HG02970 (cell line): ENCODE measurements around the gene STMN3.
"Not testable (repeated sequence)": the region's sequence is repeated elsewhere in the genome, so short reads cannot be mapped to it uniquely, and the experiment has no call there.

ENCODE experiments used
- ATAC-seq: cut with Tn5 transposase; IDR thresholded peaks from one replicate; pipeline ENCODE4 v1.9.1; 2021; ENCODE audit warnings: mild to moderate bottlenecking, moderate library complexity, moderate number of reproducible peaks; ENCODE audit not compliant: unreplicated experiment, low FRiP score

STMN3 gene

DNA sequence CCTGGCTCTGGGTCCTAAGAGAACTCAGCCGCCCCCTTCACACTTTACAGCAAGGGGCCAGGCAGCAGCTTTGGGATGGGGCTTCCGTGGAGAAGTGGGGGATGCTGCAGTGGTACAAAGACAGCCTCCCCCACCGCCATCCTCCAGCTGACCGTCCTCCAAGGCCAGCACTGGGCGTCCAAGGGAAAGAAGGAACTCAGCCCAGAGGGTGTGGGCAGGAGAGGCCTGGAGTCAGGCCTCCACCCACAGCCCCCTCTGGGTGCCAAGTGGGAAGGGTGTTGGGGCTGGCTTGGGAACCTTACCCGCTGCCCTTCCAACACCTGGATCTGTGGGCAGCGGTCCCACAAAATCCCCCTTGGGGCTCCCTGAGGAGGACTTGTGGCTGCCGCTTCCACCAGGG lies 13.1 kb downstream of the STMN3 start:
- no peak for ATAC-seq

DNA sequence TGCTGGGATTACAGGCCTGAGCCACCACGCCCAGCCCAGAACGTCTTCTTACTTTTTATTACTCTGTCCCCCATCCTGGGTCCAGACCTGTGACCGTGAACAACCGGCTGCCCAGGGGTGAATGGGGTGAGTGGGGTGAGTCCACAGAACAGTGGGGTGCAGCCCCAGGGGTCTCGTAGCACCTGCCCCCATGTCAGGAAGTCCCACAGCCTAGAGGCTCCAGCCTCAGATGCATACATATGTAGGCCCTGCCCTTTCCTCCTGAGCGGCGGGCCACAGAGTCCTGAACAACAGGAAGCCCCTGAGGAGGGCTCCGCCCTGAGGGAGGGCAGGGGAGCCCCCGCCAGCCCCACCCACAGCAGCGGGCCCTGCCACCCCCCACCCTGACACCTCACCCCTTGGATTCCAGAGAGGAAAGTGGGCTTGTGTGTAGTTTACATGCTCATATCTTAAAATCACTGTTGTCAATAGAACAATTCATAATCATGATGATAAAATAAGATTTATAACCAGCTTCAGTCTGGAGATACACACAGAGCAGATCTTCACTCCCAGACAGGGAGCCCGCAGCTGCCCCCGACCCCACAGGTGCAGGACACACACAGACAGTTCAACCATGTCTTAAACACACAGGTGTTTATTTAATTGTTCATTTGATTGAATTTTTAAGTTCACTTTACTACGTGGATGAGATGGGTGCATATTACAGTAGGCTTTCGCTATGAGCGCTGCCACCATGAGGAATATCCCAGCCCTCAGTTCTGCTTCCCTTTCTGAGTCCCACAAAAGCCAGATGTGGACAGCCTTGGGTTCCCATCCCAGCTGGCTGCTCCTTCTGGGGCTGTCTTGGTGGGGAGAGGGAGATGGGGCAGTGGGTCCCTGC lies 13.9 kb downstream of the STMN3 start:
- no peak for ATAC-seq

DNA sequence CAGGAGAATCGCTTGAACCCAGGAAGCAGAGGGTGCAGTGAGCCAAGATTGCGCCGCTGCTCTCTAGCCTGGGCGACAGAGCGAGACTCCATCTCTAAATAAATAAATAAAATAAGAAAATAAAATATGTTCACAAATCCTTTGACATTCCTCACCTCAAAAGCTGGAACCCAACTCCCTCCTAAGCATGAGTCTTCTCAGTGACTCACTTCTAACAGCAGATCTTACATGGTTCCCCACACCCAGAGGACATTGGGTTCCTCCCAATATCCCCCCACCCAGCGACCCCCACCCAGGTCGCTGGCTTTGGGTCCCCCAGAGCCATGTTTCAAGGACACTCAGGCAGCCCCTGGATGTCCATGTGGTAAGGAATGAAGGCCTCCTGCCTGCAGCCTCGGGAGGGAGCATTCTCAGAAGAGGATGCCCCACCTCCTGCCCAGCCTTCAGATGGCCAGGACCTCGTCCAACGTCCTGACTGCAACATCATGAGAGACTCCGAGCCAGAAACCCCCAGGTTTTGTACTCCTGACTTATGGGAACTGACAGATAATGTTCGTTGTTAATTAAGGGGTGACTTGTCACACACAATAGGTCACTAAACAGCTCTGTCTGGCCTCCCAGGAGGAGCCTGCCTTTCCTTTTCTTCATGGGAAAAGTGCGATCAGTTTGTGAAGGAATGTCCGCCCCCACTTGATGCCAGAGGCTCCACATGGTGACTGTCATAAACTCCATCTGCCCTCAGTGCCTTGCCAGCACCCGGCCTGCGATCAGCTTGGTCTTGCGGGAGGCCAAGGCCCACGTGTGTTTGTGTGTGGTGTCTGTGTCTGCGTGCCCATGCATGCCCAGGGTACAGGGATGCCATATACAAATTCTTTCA lies 16.2 kb downstream of the STMN3 start:
- no peak for ATAC-seq

DNA sequence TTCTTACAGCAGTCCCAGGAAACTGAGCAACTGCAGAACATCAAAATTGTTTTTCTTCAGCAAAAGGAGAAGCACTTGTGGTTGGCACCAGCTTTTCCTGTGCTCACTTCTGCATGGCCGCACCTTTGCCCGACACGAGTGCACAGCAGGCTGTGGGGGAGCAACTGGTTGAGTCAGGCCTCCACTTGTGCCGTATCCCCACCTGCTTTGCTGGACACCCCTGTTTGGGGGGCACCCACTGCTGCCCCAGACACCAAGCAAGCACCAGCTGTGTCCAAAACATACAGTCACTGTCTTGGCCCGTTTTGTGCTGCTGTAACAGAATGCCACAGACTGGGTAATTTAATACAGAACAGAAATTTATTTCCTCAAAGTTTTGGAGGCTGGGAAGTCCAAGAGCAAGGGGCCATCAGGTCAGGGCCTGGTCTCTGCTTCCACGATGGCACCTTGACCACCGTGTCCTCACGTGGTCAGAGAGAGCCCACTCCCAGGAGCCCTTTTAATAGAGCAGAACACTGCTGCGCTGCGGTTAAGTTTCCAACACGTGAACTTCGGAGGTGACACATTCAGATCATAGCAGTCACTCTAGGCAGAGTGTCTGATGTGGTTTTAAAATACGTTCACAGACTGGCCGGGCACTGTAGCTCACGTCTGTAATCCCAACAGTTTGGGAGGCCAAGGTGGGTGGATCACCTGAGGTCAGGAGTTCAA lies 17.6 kb downstream of the STMN3 start:
- ATAC-seq, result no peak

DNA sequence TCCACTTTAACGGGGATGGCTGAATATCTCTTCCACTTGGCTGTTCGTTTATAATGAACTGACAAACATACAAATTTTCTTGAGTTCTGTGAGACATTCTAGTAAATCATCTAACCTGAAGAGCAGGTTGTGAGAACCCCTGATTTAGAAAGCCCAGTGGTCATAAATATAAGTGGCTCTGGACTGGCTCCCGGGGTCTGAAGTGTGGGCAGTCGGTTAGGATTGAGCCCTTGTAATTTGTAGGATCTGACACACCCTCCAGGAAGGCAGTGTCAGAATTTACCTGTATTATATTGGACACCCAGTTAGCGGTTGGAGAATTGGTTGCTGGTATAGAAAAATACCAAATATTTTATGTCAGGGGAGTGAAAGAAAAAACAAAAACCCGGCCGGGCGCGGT lies 19.5 kb downstream of the STMN3 start:
- no peak for ATAC-seq

DNA sequence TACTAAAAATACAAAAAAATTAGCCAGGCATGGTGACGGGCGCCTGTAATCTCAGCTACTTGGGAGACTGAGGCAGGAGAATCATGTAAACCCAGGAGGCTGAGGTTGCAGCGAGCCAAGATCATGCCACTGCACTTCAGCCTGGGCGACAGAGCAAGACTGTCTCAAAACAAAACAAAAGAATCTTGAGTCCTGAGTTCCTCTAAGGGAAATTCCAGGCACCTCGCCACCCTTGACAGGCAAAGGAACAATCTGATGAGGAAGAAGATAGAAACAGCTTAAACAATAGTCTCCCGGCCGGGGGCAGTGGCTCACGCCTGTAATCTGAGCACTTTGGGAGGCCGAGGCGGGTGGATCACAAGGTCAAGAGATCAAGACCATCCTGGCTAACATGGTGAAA lies 21.8 kb downstream of the STMN3 start:
- not testable (repeated sequence) for ATAC-seq

DNA sequence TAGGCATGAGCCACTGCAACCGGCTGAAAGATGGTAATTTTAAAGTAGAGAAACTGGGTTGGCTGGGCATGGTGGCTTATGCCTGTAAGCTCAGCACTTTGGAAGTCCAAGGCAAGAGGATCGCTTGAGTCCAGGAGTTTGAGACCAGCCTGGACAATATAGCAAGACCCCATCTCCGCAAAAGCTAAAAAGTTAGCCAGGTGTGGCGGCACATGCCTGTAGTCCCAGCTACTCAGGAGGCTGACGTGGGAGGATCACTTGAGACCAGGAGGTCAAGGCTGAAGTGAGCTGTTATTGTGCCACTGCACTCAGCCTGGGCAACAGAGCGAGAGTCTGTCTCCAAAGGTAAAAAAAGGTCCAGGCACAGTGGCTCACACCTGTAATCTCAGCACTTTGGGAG lies 22.3 kb downstream of the STMN3 start:
- not testable (repeated sequence) for ATAC-seq

DNA sequence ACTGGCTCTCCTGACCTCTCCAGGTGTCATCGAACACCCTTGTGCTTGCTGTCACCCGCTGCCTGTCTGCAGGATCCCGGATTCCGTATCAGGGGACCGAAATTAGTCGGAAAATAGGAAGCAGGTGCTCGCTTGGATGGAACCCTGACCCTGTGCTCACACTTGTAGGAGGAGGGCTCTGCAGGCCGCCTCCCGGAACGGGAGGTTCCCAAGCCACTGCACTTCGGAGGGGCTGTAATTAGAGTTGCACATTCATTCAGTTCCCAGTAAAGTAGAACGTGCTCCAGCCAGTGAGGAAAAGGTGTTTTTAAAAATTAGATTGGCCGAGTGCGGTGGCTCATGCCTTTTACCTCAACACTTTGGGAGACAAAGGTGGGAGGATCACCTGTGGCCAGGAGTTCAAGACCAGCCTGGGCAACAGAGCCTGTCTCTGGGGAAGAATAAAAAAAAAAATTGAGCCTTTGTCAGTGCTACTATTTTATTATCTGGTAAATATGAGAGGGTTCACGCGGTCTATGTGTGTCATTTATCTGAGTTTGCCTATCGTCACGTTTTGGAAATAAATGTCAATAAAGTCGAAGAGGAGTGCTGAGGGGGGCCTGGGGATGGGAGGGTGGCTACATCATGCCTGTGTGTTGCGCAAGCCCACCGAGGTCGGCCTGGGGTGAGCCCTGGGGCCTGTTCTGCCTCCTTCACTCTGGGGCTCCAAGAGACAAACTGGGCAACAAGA lies 24.8 kb downstream of the STMN3 start:
- ATAC-seq, result no peak

DNA sequence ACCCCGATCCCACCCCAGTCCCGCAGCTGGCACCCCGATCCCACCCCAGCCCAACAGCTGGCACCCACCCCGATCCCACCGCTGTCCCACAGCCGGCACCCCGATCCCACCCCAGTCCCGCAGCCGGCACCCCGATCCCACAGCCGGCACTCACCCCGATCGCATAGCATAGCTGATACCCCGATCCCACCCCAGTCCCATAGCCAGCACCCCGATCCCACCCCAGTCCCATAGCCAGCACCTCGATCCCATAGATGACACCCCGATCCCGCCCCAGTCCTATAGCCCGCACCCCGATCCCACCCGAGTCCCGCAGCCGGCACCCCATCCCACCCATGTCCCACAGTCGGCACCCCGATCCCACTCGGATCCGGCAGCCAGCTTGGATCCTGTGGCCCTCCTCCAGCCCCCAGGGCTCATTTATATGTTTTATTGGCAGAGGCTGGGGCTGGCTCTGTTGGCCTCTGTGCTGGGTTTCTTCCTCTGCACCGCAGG lies 25.4 kb downstream of the STMN3 start:
- ATAC-seq, result no peak

DNA sequence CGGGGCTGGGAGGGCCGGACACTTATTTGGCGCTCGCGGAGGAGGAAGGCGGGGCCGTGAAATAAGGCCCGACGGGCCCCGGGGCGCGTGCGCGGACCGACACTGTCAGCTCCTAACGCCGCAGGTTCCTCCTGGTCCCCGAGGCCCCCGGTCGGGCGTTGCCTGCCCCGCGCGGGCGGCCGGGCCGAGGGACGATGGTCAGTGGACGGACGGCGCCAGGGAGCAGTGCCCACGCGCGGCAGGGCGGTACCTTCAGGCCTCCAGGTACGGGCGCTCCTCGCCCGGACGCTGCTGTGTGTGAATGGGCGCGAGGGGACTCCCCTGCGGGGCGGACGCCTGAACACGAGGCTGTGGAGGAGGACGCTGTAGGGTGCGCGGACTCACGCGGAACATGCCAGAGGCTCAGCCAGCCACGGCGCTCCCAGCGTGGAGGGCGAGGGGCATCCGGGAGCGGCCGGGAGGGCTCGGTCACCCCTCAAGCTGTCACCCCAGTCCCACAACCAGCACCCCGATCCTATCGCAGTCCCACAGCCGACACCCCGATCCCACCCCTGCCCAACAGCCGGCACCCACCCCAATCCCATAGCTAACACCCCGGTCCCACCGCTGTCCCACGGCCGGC lies 26.0 kb downstream of the STMN3 start:
- ATAC-seq, result peak; percentile 79

DNA sequence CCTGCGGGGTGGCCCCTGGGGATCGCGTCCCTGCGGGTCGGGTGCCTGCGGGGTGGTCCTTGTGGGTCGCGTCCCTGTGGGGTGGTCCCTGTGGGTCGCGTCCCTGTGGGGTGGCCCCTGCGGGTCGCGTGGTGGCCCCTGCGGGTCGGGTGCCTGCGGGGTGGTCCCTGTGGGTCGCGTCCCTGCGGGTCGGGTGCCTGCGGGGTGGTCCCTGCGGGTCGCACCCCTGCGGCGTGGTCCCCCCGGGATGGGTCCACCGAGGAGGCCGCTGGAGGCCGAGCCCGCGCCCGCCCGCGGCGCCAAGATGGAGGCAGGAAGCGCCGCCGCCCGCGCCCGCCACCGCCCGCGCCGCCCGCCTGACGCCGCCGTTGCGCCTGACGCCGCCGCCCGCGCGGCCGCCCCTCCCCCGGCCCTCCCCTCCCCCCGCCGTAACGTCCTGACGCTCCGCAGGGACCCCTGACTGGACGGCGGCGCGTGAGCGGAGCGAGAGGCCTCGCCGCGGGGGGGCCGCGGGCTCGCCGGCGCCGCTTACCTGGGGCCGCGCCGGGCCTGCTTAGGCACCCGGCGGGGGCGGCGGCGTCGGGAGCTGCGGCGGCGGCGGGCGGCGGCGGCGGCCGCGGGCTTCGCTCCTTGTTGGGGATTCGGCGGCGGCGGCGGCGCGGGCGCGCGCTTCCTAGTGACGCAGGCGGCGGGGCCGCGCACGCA lies 26.6 kb downstream of the STMN3 start, which contains the start of gene GMEB2:
GMEB2 (minus strand) TSS at position 678 of the 705 bp plus-strand sequence. CDS start 7,704 bp downstream, outside the sequence.
- ATAC-seq, result peak; percentile 48

DNA sequence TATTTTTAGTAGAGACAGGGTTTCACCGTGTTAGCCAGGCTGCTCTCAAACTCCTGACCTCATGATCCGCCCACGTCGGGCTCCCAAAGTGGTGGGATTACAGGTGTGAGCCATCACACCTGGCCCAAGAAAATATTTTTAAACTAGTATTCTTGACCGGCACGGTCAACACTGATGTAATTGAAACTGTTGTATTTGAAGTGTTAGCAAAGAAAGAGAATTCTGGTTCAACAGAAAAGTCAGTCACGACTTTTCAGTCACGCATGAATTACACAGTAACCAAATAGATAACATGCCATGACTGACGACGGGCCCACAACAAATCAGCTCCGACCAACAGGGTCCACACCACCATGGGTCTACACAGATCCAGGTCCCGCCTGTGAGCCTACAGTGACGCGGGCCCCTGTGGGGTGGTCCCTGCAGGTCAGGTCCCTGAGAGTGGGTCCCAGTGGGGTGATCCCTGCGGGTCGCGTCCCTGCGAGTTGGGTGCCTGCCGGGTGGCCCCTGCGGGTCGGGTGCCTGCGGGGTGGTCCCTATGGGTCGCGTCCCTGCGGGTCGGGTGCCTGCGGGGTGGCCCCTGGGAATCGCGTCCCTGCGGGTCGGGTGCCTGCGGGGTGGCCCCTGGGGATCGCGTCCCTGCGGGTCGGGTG lies 27.3 kb downstream of the STMN3 start:
- ATAC-seq, result no peak

DNA sequence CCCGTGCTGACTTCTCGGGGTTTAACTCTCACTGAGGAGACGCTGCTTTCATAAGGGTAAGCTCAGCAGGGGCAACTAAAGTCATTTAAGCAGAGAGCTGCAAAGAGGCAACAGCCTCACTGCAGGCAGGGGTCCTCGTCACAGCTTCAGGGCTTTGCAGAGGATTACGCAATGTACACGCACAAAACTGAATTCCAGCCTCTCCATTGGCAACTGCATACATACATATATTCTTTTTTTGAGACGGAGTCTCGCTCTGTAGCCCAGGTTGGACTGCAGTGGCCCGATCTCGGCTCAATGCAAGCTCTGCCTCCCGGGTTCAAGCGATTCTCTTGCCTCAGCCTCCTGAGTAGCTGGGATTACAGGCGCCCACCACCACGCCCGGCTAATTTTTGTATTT lies 28.7 kb downstream of the STMN3 start:
- no peak for ATAC-seq

DNA sequence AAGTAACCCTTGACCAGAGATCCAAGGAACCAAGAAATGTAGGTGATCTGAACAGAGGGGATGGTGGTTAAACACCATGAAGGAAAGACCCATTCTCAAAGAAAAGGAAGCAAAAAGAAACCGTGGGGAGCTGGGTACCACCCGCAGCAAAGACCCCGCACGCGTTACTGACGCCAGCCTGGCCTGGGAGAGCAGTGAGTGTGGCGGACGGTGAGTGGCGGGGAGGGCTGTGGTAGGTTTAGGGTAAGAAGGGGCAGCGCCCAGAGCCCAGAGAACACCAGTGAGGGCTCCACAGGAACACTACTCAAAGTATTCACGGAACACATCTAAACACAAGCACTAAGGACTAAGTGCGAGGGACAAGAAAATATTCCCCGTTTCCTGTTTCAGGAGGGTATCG lies 30.5 kb downstream of the STMN3 start:
- no peak for ATAC-seq

DNA sequence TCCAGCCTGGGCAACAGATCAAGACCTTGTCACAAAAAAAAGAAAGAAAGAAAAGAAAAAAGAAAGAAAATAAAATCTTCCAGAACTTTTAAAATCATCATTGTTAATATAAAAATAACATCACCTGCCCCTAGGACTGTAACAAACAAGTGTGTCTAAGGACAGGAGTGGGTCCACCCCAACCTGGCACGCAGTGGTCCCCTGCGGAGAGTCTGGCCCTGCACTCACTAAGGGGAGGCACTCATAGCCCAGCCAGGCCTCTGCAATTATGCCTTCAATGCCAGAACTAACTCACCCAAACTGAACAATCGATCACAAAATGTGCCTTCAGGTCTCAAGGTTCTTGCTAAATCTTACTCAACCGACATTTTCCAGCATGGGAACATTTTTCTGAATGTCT lies 31.1 kb downstream of the STMN3 start:
- ATAC-seq, result no peak

DNA sequence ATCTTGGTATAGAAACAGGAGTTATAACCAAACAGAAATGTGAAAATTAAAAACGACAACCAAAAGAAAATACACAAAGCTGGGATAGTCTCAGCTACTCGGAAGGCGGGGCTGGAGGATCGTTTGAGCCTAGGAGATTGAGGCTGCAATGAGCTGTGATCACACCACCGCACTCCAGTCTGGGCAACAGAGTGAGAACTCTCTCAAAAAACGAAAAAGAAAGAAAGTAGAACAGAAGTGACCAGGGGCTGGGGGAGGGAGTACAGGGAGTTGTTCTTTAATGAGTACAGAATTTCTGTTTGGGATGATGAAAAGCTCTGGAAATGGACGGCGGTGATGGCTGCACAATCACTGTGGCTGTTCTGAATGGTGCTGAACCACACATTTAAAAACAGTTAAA lies 32.2 kb downstream of the STMN3 start:
- ATAC-seq, result no peak

DNA sequence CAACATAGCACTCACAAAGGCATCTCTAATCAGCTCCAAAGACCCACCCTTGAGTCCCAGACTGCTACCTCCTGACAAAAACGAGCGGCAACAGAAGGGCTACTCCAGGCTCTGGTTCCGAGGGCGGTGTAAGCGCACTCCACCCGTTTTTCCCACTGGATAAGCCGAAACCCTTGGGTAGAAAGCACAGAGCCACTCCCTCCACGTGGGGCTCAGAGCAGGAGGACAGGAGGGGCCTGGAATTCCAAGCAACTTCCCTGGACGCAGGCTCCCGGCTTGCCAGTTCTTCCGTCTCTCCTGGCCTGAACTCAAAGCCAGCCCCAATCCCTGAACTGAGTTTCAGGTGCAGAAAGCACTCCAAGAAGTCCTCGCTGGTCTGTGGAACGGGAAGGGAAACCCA lies 33.7 kb downstream of the STMN3 start:
- ATAC-seq, result no peak

DNA sequence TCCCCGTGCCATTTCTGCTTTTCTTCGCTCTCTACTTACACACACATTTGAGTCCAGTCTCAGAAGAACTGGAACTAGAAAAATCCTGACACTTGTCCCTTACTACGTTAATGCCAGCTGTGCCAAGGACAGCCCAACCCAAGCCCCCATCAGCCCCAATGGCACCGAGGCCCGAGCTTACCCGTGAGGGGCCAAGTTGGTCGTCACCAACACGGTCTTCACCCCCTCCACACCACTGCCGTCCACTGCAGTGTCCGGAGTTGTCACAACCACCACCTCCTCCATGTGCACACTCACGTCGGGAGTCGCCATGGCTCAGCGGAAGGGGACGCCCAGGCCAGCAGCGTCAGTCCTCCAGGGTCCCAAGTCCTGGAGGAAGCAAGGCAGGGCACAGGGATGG lies 34.1 kb downstream of the STMN3 start:
- ATAC-seq, result no peak
